ENCODE results near the gene UTF1.
"Not testable (repeated sequence)": the region's sequence is repeated elsewhere in the genome, so short reads cannot be mapped to it uniquely, and the experiment has no call there.

Gene UTF1

GRCh38 chr10:133248334-133248715 is 18.3 kb downstream of the UTF1 start:
- no peak for DNase-seq

GRCh38 chr10:133249094-133249780 is 19.2 kb downstream of the UTF1 start:
- DNase-seq: no peak

- DNase-seq: no peak
Measured at GRCh38 chr10:133249975-133250754, 20.1 kb downstream of the UTF1 start.

GRCh38 chr10:133251388-133252222 is 21.6 kb downstream of the UTF1 start:
- DNase-seq: no peak

GRCh38 chr10:133252223-133252552 is 22.2 kb downstream of the UTF1 start:
- no peak for DNase-seq

- DNase-seq: no peak
Measured at GRCh38 chr10:133253361-133253955, 23.4 kb downstream of the UTF1 start.

- DNase-seq: no peak
Measured at GRCh38 chr10:133254421-133255120, 24.6 kb downstream of the UTF1 start.

- DNase-seq: no peak
Measured at GRCh38 chr10:133255323-133255722, 25.3 kb downstream of the UTF1 start.

- DNase-seq: peak; percentile 15
Measured at GRCh38 chr10:133257489-133258065, 27.6 kb downstream of the UTF1 start.

GRCh38 chr10:133258066-133258817 is 28.2 kb downstream of the UTF1 start:
- DNase-seq: peak; percentile 66

GRCh38 chr10:133258818-133259601 is 29.0 kb downstream of the UTF1 start:
- DNase-seq: peak; percentile 35

GRCh38 chr10:133259602-133259989 is 29.6 kb downstream of the UTF1 start:
- no peak for DNase-seq

GRCh38 chr10:133260895-133261725 is 31.1 kb downstream of the UTF1 start:
- peak; percentile 31 for DNase-seq

GRCh38 chr10:133261726-133262325 is 31.8 kb downstream of the UTF1 start:
- DNase-seq: peak; percentile 65

GRCh38 chr10:133262696-133263095 is 32.7 kb downstream of the UTF1 start:
- peak; percentile 81 for DNase-seq

GRCh38 chr10:133263674-133264073 is 33.7 kb downstream of the UTF1 start:
- no peak for DNase-seq

GRCh38 chr10:133264461-133264860 is 34.4 kb downstream of the UTF1 start:
- DNase-seq: no peak

- not testable (repeated sequence) for DNase-seq
Measured at GRCh38 chr10:133265052-133265451, 35.0 kb downstream of the UTF1 start.
